GM12878 (cell line): ENCODE measurements around the gene RAP1GAP. TPM values are rescaled to one million over a fixed set of nuclear protein-coding genes. Genes with fewer than 3 reads are reported as not detected.
"Not testable (repeated sequence)": the region's sequence is repeated elsewhere in the genome, so short reads cannot be mapped to it uniquely, and the experiment has no call there.

ENCODE experiments used
- ATAC-seq: fragments of 200-7000 bp; cut with Tn5 transposase; 3 replicates; pipeline ENCODE4 v1.9.1; 2020; ENCODE audit warnings: mild to moderate bottlenecking, moderate library complexity
- BruUV-seq: library from RNA; stranded (reverse); fragments of 400-500 nt; replicated peaks from 2 replicates; lab custom pipeline; 2021; lab: Mats Ljungman, UMichigan
- CTCF ChIA-PET: fragments of 300-600 bp; sonication (Branson Sonifier 250); formaldehyde crosslinking; extraction: SDS; loops from one replicate; lab custom pipeline; 2021; ENCODE audit warnings: inconsistent platforms; lab: Yijun Ruan, JAX
- POLR2A ChIA-PET: fragments of 350-600 bp; formaldehyde crosslinking; extraction: SDS; loops from one replicate; lab custom pipeline; 2021; ENCODE audit warnings: inconsistent platforms; lab: Charles Lee
- RAD21 ChIA-PET: fragments of 300-600 bp; sonication (Branson Sonifier 250); formaldehyde crosslinking; loops from one replicate; lab custom pipeline; 2023; ENCODE audit warnings: antibody characterized with exemption; ENCODE audit not compliant: unreplicated experiment; lab: Charles Lee
- SMC1A ChIA-PET: fragments of 300-600 bp; sonication (Branson Sonifier 250); formaldehyde crosslinking; loops from one replicate; lab custom pipeline; 2023; ENCODE audit not compliant: unreplicated experiment, uncharacterized antibody; lab: Charles Lee
- DNase-seq: peaks from one replicate; pipeline ENCODE4 v3.0.0-alpha.2; 2011; ENCODE audit warnings: low read depth, low spot score
- FAIRE-seq: peaks from 3 replicates; lab custom pipeline; 2011; peaks lifted over from hg19 to GRCh38; lab: Jason Lieb, UNC
- H2AFZ ChIP-seq: 2 replicates; pipeline ENCODE4 v1.6.0; 2011; ENCODE audit warnings: low read depth, low read length, control low read depth; ENCODE audit not compliant: control insufficient read depth
- H3K27ac ChIP-seq: 2 replicates; pipeline ENCODE4 v1.5.1; 2011; ENCODE audit warnings: control low read depth; ENCODE audit not compliant: control insufficient read depth, insufficient read depth
- H3K27me3 ChIP-seq, 2 experiments: replicated peaks in 1 of 2; 2 replicates each; pipeline versions ENCODE4 v1.6.0 to v1.6.1; 2011; ENCODE audit warnings: low read length in 1 of 2; ENCODE audit not compliant: control insufficient read depth in 2 of 2, insufficient read depth in 2 of 2
- H3K36me3 ChIP-seq, 2 experiments: 2 replicates each; pipeline ENCODE4 v1.5.1; 2011; ENCODE audit warnings: low read length in 1 of 2; ENCODE audit not compliant: control insufficient read depth in 2 of 2, insufficient read depth in 2 of 2
- H3K4me1 ChIP-seq: 2 replicates; pipeline ENCODE4 v1.6.1; 2011; ENCODE audit warnings: mild to moderate bottlenecking, low read length, moderate library complexity, mixed read lengths; ENCODE audit not compliant: control insufficient read depth, insufficient read depth
- H3K4me2 ChIP-seq: 2 replicates; pipeline ENCODE4 v1.6.0; 2011; ENCODE audit warnings: control low read depth; ENCODE audit not compliant: control insufficient read depth, insufficient read depth
- H3K4me3 ChIP-seq: fragments of 200-600 bp; sonication (generic); 2 replicates; pipeline ENCODE4 v1.5.1; 2016
- H3K79me2 ChIP-seq: 2 replicates; pipeline ENCODE4 v1.6.0; 2011; ENCODE audit warnings: low read length; ENCODE audit not compliant: control insufficient read depth, insufficient read depth
- H3K9ac ChIP-seq: 2 replicates; pipeline ENCODE4 v1.8.0; 2011; ENCODE audit warnings: low read length, control low read depth, mixed read lengths; ENCODE audit not compliant: control insufficient read depth, insufficient read depth
- H3K9me3 ChIP-seq: replicated peaks from 3 replicates; pipeline ENCODE4 v1.5.1; 2011; ENCODE audit warnings: mild to moderate bottlenecking, low read length; ENCODE audit not compliant: control insufficient read depth, insufficient read depth
- H4K20me1 ChIP-seq: 2 replicates; pipeline ENCODE4 v1.6.0; 2011; ENCODE audit not compliant: control insufficient read depth, insufficient read depth
- EZH2 ChIP-seq: IDR thresholded peaks from 2 replicates; pipeline ENCODE4 v1.6.1; 2012; ENCODE audit warnings: low read depth, mild to moderate bottlenecking, control low read depth, inconsistent platforms, low read length, borderline replicate concordance; ENCODE audit not compliant: control insufficient read depth
- GABPA ChIP-seq: IDR thresholded peaks from 2 replicates; pipeline ENCODE4 v1.6.1; 2014; ENCODE audit warnings: antibody characterized with exemption, low read depth, mild to moderate bottlenecking, inconsistent platforms
- RCOR1 ChIP-seq: conservative IDR thresholded peaks from 2 replicates; pipeline ENCODE4 v1.6.1; 2012; ENCODE audit warnings: low read depth, low read length, improper control_type of control experiment
- RELA ChIP-seq: fragments of 450-650 bp; IDR thresholded peaks from 2 replicates; pipeline ENCODE4 v1.8.0; 2014; ENCODE audit warnings: borderline replicate concordance; ENCODE audit not compliant: partially characterized antibody
- TARDBP ChIP-seq: IDR thresholded peaks from 2 replicates; pipeline ENCODE4 v1.6.1; 2016; ENCODE audit warnings: borderline replicate concordance
- WGBS: methylation state at CpG from one replicate; pipeline ENCODE4 v1.1.6; 2016; ENCODE audit warnings: low lambda C conversion rate; ENCODE audit not compliant: insufficient replicate concordance, insufficient coverage; ENCODE audit errors: missing lambda C conversion rate; 5-methylcytosine and 5-hydroxymethylcytosine counted together
- in situ Hi-C: fragments of 300-500 bp; cut with MboI; formaldehyde crosslinking; loops from 9 replicates; pipeline ENCODE4 v1.14.3; 2018; ENCODE audit warnings: mixed read lengths
- intact Hi-C: fragments of 100-400 bp; cut with micrococcal nuclease; formaldehyde crosslinking; loops from one replicate; pipeline ENCODE4 v1.14.2; 2022; ENCODE audit not compliant: unreplicated experiment
- polyA plus RNA-seq, 11 experiments: library from polyadenylated mRNA; depleted of rRNA in 4 of 11; unstranded in 6 of 11; stranded (reverse) in 5 of 11; fragments of >200 nt; fragmentation: Nextera tagmentation in 4 of 11; fragmentation: Illumina TruSeq in 1 of 11; extraction: Ambion mirVana in 4 of 11; extraction: Trizol in 1 of 11; gene quantifications; 1 replicate in 1 of 11; 2 replicates in 10 of 11; pipeline versions ENCODE4 v1.2.1 to v1.2.3, GENCODE V29; 2011 to 2016; ENCODE audit warnings: inconsistent platforms in 2 of 11, missing spikeins in 2 of 11, low read depth in 1 of 11
- total RNA-seq, 4 experiments: library from RNA; depleted of rRNA in 3 of 4; stranded (reverse); fragments of >200 nt in 3 of 4; fragmentation: Illumina TruSeq in 1 of 4; extraction: Trizol in 1 of 4; gene quantifications; 2 replicates each; pipeline versions ENCODE4 v1.2.1 to v1.2.3, GENCODE V29; 2013 to 2021
- TF ChIP-seq, protein P1 (sequence below): IDR thresholded peaks from 2 replicates; pipeline ENCODE4 v1.6.1; 2011; ENCODE audit warnings: low read depth, mild to moderate bottlenecking, low read length, moderate library complexity, borderline replicate concordance; ENCODE audit errors: extremely low read depth

Gene RAP1GAP
- total and polyA plus RNA-seq, 10 of the 15 experiments (the other 5 are each of a cell fraction or from before 2014, with no cell fraction given) = 0.04 to 0.96 (median 0.09) TPM; not detected in 3

DNA sequence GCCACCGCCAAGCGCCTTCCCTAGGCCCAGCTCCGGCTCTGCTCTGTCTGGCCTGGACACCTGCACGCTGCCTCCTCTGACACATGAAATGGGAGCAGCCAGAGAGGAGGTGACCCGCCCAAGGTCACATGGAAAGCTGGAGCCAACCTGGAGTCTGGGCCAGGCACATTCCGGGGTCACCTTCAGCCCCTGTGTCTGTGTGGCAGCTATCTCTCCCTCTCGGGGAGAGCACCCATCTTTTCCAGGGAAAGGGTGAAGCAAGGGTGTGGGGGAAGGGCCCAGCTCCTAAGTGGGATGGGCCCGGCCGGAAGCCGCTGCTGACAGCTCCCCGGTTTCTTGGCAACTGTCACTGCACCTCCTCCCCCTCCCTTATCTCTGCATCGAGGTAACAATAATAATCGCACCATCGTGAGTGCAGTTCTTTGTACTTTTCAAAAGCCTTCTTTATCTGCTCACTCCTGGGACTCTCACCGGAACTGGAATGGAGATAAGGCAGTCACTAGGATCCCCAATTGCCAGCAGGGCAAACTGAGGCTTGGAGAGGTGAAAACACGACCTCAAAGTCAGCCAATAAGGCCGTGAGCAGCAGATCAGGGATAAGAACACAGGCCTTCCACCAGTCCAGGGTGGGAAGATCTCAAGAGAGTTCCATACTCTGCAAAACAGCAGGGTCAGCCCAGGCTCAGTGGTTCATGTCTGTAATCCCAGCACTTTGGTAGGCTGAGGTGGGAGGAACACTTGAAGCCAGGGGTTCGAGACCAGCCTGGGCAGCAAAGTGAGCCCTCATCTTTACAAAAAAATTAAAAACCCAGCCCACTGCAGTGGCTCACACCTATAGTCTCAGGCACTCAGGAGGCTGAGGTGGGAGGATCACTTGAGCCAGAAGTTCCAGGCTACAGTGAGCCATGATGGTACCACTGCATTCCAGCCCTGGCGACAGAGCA lies 36.9 kb downstream of the RAP1GAP start:
- ChIA-PET CTCF (no interaction called here), RAD21 (no interaction called here), POLR2A (no interaction called here)
- no peak for FAIRE-seq
- Histone ChIP-seq H3K4me2 (no peak overlapping the region), H2AFZ (no peak overlapping the region), H3K9ac (no peak overlapping the region), H3K27me3 (peaks cover 0 to 3% of the 10 kb centered on the region in 2 experiments; a peak in 2 of 4 replicates), H3K36me3 (no peaks in the 10 kb centered on the region), H4K20me1 (no peaks in the 10 kb centered on the region)
- BruUV-seq = no TSS peak
- intact Hi-C loops = no loop called here
- no peak for DNase-seq
- in situ Hi-C loops = no loop called here
- TF ChIP-seq, protein P1, sequence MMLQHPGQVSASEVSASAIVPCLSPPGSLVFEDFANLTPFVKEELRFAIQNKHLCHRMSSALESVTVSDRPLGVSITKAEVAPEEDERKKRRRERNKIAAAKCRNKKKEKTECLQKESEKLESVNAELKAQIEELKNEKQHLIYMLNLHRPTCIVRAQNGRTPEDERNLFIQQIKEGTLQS = no peak
- no peak for TF ChIP-seq TARDBP
- no peak for TF ChIP-seq RELA
- TF ChIP-seq EZH2 = no peak
- no peak for TF ChIP-seq GABPA
- TF ChIP-seq RCOR1 = no peak
- TF ChIP-seq, all 136 proteins: peak for 0
- no peaks in the 10 kb centered on the region for H3K9me3 ChIP-seq
- H3K4me3 ChIP-seq = no peak overlapping the region
- H3K4me1 ChIP-seq = no peaks in the 10 kb centered on the region
- WGBS = 16% methylated on average over 19 of the region's 19 CpGs
- SMC1A ChIA-PET = no interaction called here
- no peaks in the 10 kb centered on the region for H3K79me2 ChIP-seq
- H3K27ac ChIP-seq = no peak overlapping the region
- no peak for ATAC-seq

DNA sequence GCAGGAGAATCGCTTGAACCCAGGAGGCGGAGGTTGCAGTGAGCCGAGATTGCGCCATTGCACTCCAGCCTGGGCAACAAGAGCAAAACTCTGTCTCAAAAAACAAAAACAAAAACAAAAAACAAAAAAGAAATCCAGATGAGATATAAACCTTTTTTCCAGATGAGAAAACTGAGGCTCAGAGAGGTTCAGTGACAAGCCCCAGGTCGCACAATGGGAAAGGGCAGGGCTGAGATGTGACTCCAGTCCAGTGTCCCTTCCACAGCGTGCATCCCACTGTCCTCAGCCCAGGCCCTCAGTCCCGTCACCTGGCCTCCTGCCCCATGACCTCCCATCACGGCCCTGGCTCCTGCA lies 37.6 kb downstream of the RAP1GAP start:
- H3K27ac ChIP-seq, DNase-seq, H3K4me3 ChIP-seq, RAD21 ChIA-PET, in situ Hi-C loops, H2AFZ ChIP-seq, BruUV-seq, H3K27me3 ChIP-seq, H3K9ac ChIP-seq, H3K79me2 ChIP-seq, SMC1A ChIA-PET, intact Hi-C loops, H4K20me1 ChIP-seq, H3K36me3 ChIP-seq, H3K4me2 ChIP-seq, H3K9me3 ChIP-seq, FAIRE-seq, POLR2A ChIA-PET, ATAC-seq, H3K4me1 ChIP-seq, CTCF ChIA-PET: not testable (repeated sequence)
- 22% methylated on average over 8 of the region's 8 CpGs for WGBS
